ENCODE results near the gene RPP25.

Gene RPP25

GRCh38 chr15:74960995-74961588 lies 4.5 kb upstream of the RPP25 start:
- TF ChIP-seq POU6F1 (CRISPR knock-in tag; IDR thresholded peaks at IDR 0.05; ENCODE audit: borderline replicate concordance, low read depth), result no peak
- ATAC-seq, result no peak

DNA sequence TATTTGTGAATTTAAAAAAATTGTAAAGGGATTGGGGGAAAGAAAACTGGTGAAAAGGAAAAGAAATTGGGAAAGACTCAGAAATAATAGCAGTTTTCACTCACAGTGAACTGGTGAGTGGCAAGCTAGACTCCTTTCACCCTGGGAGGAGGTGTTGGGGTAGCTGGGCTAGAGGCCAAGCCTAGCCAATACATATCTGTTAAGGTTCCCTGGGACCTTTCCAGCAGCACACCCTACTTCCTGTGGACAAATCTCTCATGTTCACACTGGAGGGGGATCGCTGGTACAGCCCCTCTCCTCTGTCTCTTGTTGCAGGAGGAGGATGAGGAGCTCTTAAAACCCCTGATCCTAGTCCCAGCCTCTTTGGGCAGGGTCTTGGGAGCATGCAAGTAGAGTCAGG lies 3.7 kb upstream of the RPP25 start:
- TF ChIP-seq ESRRG (CRISPR knock-in tag; IDR thresholded peaks at IDR 0.05) (no peak), PATZ1 (CRISPR knock-in tag; IDR thresholded peaks at IDR 0.05; ENCODE audit: borderline replicate concordance) (no peak), ZNF8 (CRISPR knock-in tag; IDR thresholded peaks at IDR 0.05) (no peak), ARNTL (CRISPR knock-in tag; IDR thresholded peaks at IDR 0.05; ENCODE audit: borderline replicate concordance, low read depth) (no peak), PPARA (CRISPR knock-in tag; IDR thresholded peaks at IDR 0.05; ENCODE audit: borderline replicate concordance) (no peak), RARB (CRISPR knock-in tag; IDR thresholded peaks at IDR 0.05) (no peak), ZNF70 (CRISPR knock-in tag; IDR thresholded peaks at IDR 0.05) (no peak), ZFP3 (CRISPR knock-in tag; IDR thresholded peaks at IDR 0.05) (no peak), BACH2 (CRISPR knock-in tag; IDR thresholded peaks at IDR 0.05; ENCODE audit: borderline replicate concordance) (no peak), ISL1 (CRISPR knock-in tag; IDR thresholded peaks at IDR 0.05) (no peak), ZNF565 (CRISPR knock-in tag; conservative IDR thresholded peaks at IDR 0.05; ENCODE audit: low read depth) (no peak), GLIS3 (CRISPR knock-in tag; IDR thresholded peaks at IDR 0.05) (no peak), ZFP30 (CRISPR knock-in tag; IDR thresholded peaks at IDR 0.05) (no peak)
- TF ChIP-seq, protein P1, sequence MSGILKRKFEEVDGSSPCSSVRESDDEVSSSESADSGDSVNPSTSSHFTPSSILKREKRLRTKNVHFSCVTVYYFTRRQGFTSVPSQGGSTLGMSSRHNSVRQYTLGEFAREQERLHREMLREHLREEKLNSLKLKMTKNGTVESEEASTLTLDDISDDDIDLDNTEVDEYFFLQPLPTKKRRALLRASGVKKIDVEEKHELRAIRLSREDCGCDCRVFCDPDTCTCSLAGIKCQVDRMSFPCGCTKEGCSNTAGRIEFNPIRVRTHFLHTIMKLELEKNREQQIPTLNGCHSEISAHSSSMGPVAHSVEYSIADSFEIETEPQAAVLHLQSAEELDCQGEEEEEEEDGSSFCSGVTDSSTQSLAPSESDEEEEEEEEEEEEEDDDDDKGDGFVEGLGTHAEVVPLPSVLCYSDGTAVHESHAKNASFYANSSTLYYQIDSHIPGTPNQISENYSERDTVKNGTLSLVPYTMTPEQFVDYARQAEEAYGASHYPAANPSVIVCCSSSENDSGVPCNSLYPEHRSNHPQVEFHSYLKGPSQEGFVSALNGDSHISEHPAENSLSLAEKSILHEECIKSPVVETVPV (CRISPR knock-in tag; IDR thresholded peaks at IDR 0.05), result no peak
- TF ChIP-seq, protein P2, sequence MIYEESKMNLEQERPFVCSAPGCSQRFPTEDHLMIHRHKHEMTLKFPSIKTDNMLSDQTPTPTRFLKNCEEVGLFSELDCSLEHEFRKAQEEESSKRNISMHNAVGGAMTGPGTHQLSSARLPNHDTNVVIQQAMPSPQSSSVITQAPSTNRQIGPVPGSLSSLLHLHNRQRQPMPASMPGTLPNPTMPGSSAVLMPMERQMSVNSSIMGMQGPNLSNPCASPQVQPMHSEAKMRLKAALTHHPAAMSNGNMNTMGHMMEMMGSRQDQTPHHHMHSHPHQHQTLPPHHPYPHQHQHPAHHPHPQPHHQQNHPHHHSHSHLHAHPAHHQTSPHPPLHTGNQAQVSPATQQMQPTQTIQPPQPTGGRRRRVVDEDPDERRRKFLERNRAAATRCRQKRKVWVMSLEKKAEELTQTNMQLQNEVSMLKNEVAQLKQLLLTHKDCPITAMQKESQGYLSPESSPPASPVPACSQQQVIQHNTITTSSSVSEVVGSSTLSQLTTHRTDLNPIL (CRISPR knock-in tag; IDR thresholded peaks at IDR 0.05; ENCODE audit: low read depth), result no peak
- ATAC-seq, result no peak

- no peak for ATAC-seq
- no peak for TF ChIP-seq ZC3H10 (CRISPR knock-in tag; IDR thresholded peaks at IDR 0.05)
- no peak for TF ChIP-seq RARB (CRISPR knock-in tag; IDR thresholded peaks at IDR 0.05)
- TF ChIP-seq CSDC2 (CRISPR knock-in tag; IDR thresholded peaks at IDR 0.05), result no peak
- no peak for TF ChIP-seq ZNF565 (CRISPR knock-in tag; conservative IDR thresholded peaks at IDR 0.05; ENCODE audit: low read depth)
- TF ChIP-seq TOX (CRISPR knock-in tag; IDR thresholded peaks at IDR 0.05; ENCODE audit: borderline replicate concordance), result no peak
- no peak for TF ChIP-seq POU6F1 (CRISPR knock-in tag; IDR thresholded peaks at IDR 0.05; ENCODE audit: borderline replicate concordance, low read depth)
- TF ChIP-seq ISL1 (CRISPR knock-in tag; IDR thresholded peaks at IDR 0.05), result no peak
- TF ChIP-seq, protein P1 (CRISPR knock-in tag; IDR thresholded peaks at IDR 0.05), result no peak
- TF ChIP-seq SNAI2 (CRISPR knock-in tag; IDR thresholded peaks at IDR 0.05), result no peak
- no peak for TF ChIP-seq ESRRG (CRISPR knock-in tag; IDR thresholded peaks at IDR 0.05)
- TF ChIP-seq GLIS3 (CRISPR knock-in tag; IDR thresholded peaks at IDR 0.05), result no peak
- TF ChIP-seq, protein P2 (CRISPR knock-in tag; IDR thresholded peaks at IDR 0.05; ENCODE audit: low read depth), result no peak
- TF ChIP-seq PATZ1 (CRISPR knock-in tag; IDR thresholded peaks at IDR 0.05; ENCODE audit: borderline replicate concordance), result no peak
- TF ChIP-seq, protein P3, sequence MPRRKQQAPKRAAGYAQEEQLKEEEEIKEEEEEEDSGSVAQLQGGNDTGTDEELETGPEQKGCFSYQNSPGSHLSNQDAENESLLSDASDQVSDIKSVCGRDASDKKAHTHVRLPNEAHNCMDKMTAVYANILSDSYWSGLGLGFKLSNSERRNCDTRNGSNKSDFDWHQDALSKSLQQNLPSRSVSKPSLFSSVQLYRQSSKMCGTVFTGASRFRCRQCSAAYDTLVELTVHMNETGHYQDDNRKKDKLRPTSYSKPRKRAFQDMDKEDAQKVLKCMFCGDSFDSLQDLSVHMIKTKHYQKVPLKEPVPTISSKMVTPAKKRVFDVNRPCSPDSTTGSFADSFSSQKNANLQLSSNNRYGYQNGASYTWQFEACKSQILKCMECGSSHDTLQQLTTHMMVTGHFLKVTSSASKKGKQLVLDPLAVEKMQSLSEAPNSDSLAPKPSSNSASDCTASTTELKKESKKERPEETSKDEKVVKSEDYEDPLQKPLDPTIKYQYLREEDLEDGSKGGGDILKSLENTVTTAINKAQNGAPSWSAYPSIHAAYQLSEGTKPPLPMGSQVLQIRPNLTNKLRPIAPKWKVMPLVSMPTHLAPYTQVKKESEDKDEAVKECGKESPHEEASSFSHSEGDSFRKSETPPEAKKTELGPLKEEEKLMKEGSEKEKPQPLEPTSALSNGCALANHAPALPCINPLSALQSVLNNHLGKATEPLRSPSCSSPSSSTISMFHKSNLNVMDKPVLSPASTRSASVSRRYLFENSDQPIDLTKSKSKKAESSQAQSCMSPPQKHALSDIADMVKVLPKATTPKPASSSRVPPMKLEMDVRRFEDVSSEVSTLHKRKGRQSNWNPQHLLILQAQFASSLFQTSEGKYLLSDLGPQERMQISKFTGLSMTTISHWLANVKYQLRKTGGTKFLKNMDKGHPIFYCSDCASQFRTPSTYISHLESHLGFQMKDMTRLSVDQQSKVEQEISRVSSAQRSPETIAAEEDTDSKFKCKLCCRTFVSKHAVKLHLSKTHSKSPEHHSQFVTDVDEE (CRISPR knock-in tag; IDR thresholded peaks at IDR 0.05), result no peak
- TF ChIP-seq BACH2 (CRISPR knock-in tag; IDR thresholded peaks at IDR 0.05; ENCODE audit: borderline replicate concordance), result no peak
These were observed 3.0 kb upstream of the RPP25 start for GRCh38 chr15:74959586-74959939.

All from SK-N-SH treated with all-trans-retinoic acid at 6 μM for 48 hours (cell line).